ENCODE measurements around the gene OR5M11. TPM values are rescaled to one million over a fixed set of nuclear protein-coding genes. Genes with fewer than 3 reads are reported as not detected.

Gene OR5M11
- total and polyA plus RNA-seq, 4 donors: not detected

DNA sequence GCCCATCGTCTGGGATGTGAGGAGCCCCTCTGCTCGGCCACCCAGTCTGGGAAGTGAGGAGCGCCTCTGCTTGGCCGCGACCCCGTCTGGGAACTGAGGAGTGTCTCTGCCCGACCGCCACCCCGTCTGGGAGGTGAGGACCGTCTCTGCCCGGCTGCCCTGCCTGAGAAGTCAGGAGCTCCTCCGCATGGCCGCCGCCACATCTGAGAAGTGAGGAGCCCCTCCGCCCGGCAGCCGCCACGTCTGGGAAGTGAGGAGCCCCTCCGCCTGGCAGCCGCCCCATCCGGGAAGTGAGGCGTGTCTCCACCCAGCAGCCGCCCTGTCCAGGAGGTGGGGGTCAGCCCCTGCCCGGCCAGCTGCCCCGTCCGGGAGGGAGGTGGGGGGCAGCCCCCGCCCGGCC lies 46.0 kb downstream of the OR5M11 start:
- DNase-seq (ENCODE audit: low spot score): no peak
- TF ChIP-seq, protein P1, sequence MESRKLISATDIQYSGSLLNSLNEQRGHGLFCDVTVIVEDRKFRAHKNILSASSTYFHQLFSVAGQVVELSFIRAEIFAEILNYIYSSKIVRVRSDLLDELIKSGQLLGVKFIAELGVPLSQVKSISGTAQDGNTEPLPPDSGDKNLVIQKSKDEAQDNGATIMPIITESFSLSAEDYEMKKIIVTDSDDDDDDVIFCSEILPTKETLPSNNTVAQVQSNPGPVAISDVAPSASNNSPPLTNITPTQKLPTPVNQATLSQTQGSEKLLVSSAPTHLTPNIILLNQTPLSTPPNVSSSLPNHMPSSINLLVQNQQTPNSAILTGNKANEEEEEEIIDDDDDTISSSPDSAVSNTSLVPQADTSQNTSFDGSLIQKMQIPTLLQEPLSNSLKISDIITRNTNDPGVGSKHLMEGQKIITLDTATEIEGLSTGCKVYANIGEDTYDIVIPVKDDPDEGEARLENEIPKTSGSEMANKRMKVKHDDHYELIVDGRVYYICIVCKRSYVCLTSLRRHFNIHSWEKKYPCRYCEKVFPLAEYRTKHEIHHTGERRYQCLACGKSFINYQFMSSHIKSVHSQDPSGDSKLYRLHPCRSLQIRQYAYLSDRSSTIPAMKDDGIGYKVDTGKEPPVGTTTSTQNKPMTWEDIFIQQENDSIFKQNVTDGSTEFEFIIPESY (IDR thresholded peaks at IDR 0.05): no peak
- 97% methylated on average over 28 of the region's 28 CpGs for WGBS

DNA sequence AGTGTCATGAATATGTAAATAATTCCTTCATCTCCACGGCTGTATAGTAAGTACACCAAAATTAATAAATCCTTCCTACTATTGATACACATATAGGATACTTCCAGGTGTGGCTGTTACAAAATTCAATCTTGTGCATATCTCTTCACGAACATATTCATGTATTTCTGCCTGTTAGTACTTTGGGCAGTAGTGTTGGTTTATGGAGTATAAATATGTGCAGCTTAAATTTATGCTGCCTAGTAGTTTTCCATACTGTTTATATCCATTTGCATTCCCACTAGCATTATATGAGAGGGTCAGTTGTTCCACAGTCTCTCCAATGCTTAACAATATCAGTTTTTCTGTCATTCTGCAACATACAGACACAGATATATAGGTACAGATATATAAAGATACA lies 47.9 kb downstream of the OR5M11 start:
- WGBS: 66% methylated on average over 2 of the region's 2 CpGs
- H3K36me3 ChIP-seq (ENCODE audit: control insufficient read depth in 4 of 4, insufficient read depth in 3 of 4, low read depth in 1 of 4, low read length in 3 of 4): no peaks in the 10 kb centered on the region
- no peak overlapping the region for H3K27ac ChIP-seq (ENCODE audit: low read depth in 1 of 2, low read length in 2 of 2)
- H3K4me3 ChIP-seq (ENCODE audit: low read depth in 1 of 3, low read length in 3 of 3): no peak overlapping the region
- no peaks in the 10 kb centered on the region for H3K4me1 ChIP-seq (ENCODE audit: control insufficient read depth in 4 of 4, insufficient read depth in 4 of 4, low read length in 3 of 4)
- no peaks in the 10 kb centered on the region for H3K27me3 ChIP-seq (ENCODE audit: control insufficient read depth in 4 of 4, insufficient read depth in 4 of 4, low read length in 3 of 4)
- peaks cover 0 to 2% (median 0%) of the 10 kb centered on the region in 4 donors for H3K9me3 ChIP-seq (ENCODE audit: control insufficient read depth in 4 of 4, low read length in 3 of 4)
- H3K9ac ChIP-seq (ENCODE audit: low read depth in 1 of 2, low read length in 2 of 2): no peak overlapping the region
- no peak for TF ChIP-seq FOXA1 (IDR thresholded peaks at IDR 0.05)
- no peak for TF ChIP-seq NR2F2 (IDR thresholded peaks at IDR 0.05)
- TF ChIP-seq SP1 (IDR thresholded peaks at IDR 0.05): no peak
- TF ChIP-seq, protein P2, sequence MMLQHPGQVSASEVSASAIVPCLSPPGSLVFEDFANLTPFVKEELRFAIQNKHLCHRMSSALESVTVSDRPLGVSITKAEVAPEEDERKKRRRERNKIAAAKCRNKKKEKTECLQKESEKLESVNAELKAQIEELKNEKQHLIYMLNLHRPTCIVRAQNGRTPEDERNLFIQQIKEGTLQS (IDR thresholded peaks at IDR 0.05): no peak
- no peak for TF ChIP-seq RXRA (IDR thresholded peaks at IDR 0.05)
- no peak for TF ChIP-seq HNF4G (IDR thresholded peaks at IDR 0.05)
- TF ChIP-seq, protein P3, sequence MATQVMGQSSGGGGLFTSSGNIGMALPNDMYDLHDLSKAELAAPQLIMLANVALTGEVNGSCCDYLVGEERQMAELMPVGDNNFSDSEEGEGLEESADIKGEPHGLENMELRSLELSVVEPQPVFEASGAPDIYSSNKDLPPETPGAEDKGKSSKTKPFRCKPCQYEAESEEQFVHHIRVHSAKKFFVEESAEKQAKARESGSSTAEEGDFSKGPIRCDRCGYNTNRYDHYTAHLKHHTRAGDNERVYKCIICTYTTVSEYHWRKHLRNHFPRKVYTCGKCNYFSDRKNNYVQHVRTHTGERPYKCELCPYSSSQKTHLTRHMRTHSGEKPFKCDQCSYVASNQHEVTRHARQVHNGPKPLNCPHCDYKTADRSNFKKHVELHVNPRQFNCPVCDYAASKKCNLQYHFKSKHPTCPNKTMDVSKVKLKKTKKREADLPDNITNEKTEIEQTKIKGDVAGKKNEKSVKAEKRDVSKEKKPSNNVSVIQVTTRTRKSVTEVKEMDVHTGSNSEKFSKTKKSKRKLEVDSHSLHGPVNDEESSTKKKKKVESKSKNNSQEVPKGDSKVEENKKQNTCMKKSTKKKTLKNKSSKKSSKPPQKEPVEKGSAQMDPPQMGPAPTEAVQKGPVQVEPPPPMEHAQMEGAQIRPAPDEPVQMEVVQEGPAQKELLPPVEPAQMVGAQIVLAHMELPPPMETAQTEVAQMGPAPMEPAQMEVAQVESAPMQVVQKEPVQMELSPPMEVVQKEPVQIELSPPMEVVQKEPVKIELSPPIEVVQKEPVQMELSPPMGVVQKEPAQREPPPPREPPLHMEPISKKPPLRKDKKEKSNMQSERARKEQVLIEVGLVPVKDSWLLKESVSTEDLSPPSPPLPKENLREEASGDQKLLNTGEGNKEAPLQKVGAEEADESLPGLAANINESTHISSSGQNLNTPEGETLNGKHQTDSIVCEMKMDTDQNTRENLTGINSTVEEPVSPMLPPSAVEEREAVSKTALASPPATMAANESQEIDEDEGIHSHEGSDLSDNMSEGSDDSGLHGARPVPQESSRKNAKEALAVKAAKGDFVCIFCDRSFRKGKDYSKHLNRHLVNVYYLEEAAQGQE (IDR thresholded peaks at IDR 0.05): no peak
- no peak for TF ChIP-seq JUND (IDR thresholded peaks at IDR 0.05)
- no peak for TF ChIP-seq HNF4A (conservative IDR thresholded peaks at IDR 0.05)
- TF ChIP-seq, protein P1 (IDR thresholded peaks at IDR 0.05): no peak
- no peak for TF ChIP-seq FOXA2 (IDR thresholded peaks at IDR 0.05)
- TF ChIP-seq TAF1 (conservative IDR thresholded peaks at IDR 0.05): no peak
- TF ChIP-seq, protein P4, sequence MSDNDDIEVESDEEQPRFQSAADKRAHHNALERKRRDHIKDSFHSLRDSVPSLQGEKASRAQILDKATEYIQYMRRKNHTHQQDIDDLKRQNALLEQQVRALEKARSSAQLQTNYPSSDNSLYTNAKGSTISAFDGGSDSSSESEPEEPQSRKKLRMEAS (IDR thresholded peaks at IDR 0.05): no peak
- no peak for TF ChIP-seq EGR1 (IDR thresholded peaks at IDR 0.05; ENCODE audit: low read depth in 2 of 2)
- TF ChIP-seq RAD21 (IDR thresholded peaks at IDR 0.05): no peak
- no peak for TF ChIP-seq YY1 (IDR thresholded peaks at IDR 0.05)
- TF ChIP-seq, protein P5, sequence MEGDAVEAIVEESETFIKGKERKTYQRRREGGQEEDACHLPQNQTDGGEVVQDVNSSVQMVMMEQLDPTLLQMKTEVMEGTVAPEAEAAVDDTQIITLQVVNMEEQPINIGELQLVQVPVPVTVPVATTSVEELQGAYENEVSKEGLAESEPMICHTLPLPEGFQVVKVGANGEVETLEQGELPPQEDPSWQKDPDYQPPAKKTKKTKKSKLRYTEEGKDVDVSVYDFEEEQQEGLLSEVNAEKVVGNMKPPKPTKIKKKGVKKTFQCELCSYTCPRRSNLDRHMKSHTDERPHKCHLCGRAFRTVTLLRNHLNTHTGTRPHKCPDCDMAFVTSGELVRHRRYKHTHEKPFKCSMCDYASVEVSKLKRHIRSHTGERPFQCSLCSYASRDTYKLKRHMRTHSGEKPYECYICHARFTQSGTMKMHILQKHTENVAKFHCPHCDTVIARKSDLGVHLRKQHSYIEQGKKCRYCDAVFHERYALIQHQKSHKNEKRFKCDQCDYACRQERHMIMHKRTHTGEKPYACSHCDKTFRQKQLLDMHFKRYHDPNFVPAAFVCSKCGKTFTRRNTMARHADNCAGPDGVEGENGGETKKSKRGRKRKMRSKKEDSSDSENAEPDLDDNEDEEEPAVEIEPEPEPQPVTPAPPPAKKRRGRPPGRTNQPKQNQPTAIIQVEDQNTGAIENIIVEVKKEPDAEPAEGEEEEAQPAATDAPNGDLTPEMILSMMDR (IDR thresholded peaks at IDR 0.05; ENCODE audit: low read depth, low read length, missing input control): no peak
- TF ChIP-seq GABPA (IDR thresholded peaks at IDR 0.05 in 1 of 2, conservative IDR thresholded peaks at IDR 0.05 in 1 of 2): no peak
- DNase-seq (ENCODE audit: low spot score): no peak

More for the DNA sequence above, 46.0 kb downstream of the OR5M11 start:
- Histone ChIP-seq H3K36me3 (ENCODE audit: control insufficient read depth in 4 of 4, insufficient read depth in 3 of 4, low read depth in 1 of 4, low read length in 3 of 4) (no peaks in the 10 kb centered on the region), H3K4me1 (ENCODE audit: control insufficient read depth in 4 of 4, insufficient read depth in 4 of 4, low read length in 3 of 4) (no peaks in the 10 kb centered on the region), H3K9ac (ENCODE audit: low read depth in 1 of 2, low read length in 2 of 2) (no peak overlapping the region), H3K27ac (ENCODE audit: low read depth in 1 of 2, low read length in 2 of 2) (no peak overlapping the region), H3K27me3 (ENCODE audit: control insufficient read depth in 4 of 4, insufficient read depth in 4 of 4, low read length in 3 of 4) (no peaks in the 10 kb centered on the region), H3K4me3 (ENCODE audit: low read depth in 1 of 3, low read length in 3 of 3) (no peak overlapping the region), H3K9me3 (ENCODE audit: control insufficient read depth in 4 of 4, low read length in 3 of 4) (peaks cover 0 to 2% (median 0%) of the 10 kb centered on the region in 4 donors)

Data from liver (tissue), 9 donors.